Neuron (in vitro differentiated cells): Measurements from ENCODE around the gene LPP.

ENCODE experiments used
- H2AFZ ChIP-seq: one replicate; pipeline ENCODE4 v1.6.1; 2013; ENCODE audit warnings: low read depth, mild to moderate bottlenecking, inconsistent platforms, low read length, moderate library complexity
- H3K27me3 ChIP-seq: one replicate; pipeline ENCODE4 v1.6.1; 2013; ENCODE audit warnings: low read length; ENCODE audit not compliant: insufficient read depth
- H3K36me3 ChIP-seq: one replicate; pipeline ENCODE4 v1.6.1; 2013; ENCODE audit warnings: low read length; ENCODE audit not compliant: insufficient read depth
- H3K4me1 ChIP-seq: one replicate; pipeline ENCODE4 v1.6.1; 2013; ENCODE audit warnings: low read length; ENCODE audit not compliant: insufficient read depth
- H3K4me3 ChIP-seq: 2 replicates; pipeline ENCODE4 v1.5.1; 2013; ENCODE audit warnings: mild to moderate bottlenecking, low read length, moderate library complexity
- H3K9me3 ChIP-seq: one replicate; pipeline ENCODE4 v1.6.1; 2013; ENCODE audit warnings: low read length

The LPP gene

GRCh38 chr3:188656196-188656982 lies 502.4 kb downstream of the LPP start:
- no peak overlapping the region for H2AFZ ChIP-seq
- no peaks in the 10 kb centered on the region for H3K4me1 ChIP-seq
- no peak overlapping the region for H3K4me3 ChIP-seq
- H3K27me3 ChIP-seq, result no peaks in the 10 kb centered on the region
- no peaks in the 10 kb centered on the region for H3K9me3 ChIP-seq
- H3K36me3 ChIP-seq, result no peaks in the 10 kb centered on the region

- Histone ChIP-seq H3K9me3 (no peaks in the 10 kb centered on the region), H2AFZ (no peak overlapping the region), H3K4me3 (no peak overlapping the region), H3K27me3 (no peaks in the 10 kb centered on the region), H3K36me3 (no peaks in the 10 kb centered on the region), H3K4me1 (no peaks in the 10 kb centered on the region)
Measured at GRCh38 chr3:188658606-188659005, 504.6 kb downstream of the LPP start.

- H3K9me3 ChIP-seq, result no peaks in the 10 kb centered on the region
- H3K4me3 ChIP-seq, result no peak overlapping the region
- H3K27me3 ChIP-seq, result no peaks in the 10 kb centered on the region
- no peaks in the 10 kb centered on the region for H3K4me1 ChIP-seq
- H2AFZ ChIP-seq, result no peak overlapping the region
- no peaks in the 10 kb centered on the region for H3K36me3 ChIP-seq
Measured at GRCh38 chr3:188659449-188660090, 505.6 kb downstream of the LPP start.

- Histone ChIP-seq H3K27me3 (no peaks in the 10 kb centered on the region), H3K4me1 (no peaks in the 10 kb centered on the region), H3K36me3 (no peaks in the 10 kb centered on the region), H2AFZ (no peak overlapping the region), H3K9me3 (no peaks in the 10 kb centered on the region), H3K4me3 (no peak overlapping the region)
Measured at GRCh38 chr3:188660415-188660814, 506.5 kb downstream of the LPP start.

- Histone ChIP-seq H3K4me1 (no peaks in the 10 kb centered on the region), H3K4me3 (no peak overlapping the region), H2AFZ (no peak overlapping the region), H3K9me3 (no peaks in the 10 kb centered on the region), H3K27me3 (no peaks in the 10 kb centered on the region), H3K36me3 (no peaks in the 10 kb centered on the region)
Measured at GRCh38 chr3:188661806-188662205, 507.8 kb downstream of the LPP start.

- Histone ChIP-seq H3K36me3 (no peaks in the 10 kb centered on the region), H3K4me3 (no peak overlapping the region), H3K4me1 (no peaks in the 10 kb centered on the region), H3K9me3 (no peaks in the 10 kb centered on the region), H3K27me3 (no peaks in the 10 kb centered on the region), H2AFZ (no peak overlapping the region)
Measured at GRCh38 chr3:188662214-188662613, 508.3 kb downstream of the LPP start.

- Histone ChIP-seq H3K36me3 (no peaks in the 10 kb centered on the region), H3K4me1 (no peaks in the 10 kb centered on the region), H3K9me3 (no peaks in the 10 kb centered on the region), H3K27me3 (no peaks in the 10 kb centered on the region), H3K4me3 (no peak overlapping the region), H2AFZ (no peak overlapping the region)
Measured at GRCh38 chr3:188662795-188663194, 508.8 kb downstream of the LPP start.

GRCh38 chr3:188663839-188664238 lies 509.9 kb downstream of the LPP start:
- Histone ChIP-seq H3K4me1 (no peaks in the 10 kb centered on the region), H3K4me3 (no peak overlapping the region), H3K9me3 (no peaks in the 10 kb centered on the region), H3K36me3 (no peaks in the 10 kb centered on the region), H3K27me3 (no peaks in the 10 kb centered on the region), H2AFZ (no peak overlapping the region)

GRCh38 chr3:188664795-188665194 lies 510.8 kb downstream of the LPP start:
- no peaks in the 10 kb centered on the region for H3K36me3 ChIP-seq
- no peaks in the 10 kb centered on the region for H3K9me3 ChIP-seq
- no peaks in the 10 kb centered on the region for H3K4me1 ChIP-seq
- no peak overlapping the region for H2AFZ ChIP-seq
- H3K4me3 ChIP-seq, result no peak overlapping the region
- H3K27me3 ChIP-seq, result no peaks in the 10 kb centered on the region

GRCh38 chr3:188667926-188668325 lies 514.0 kb downstream of the LPP start:
- no peak overlapping the region for H2AFZ ChIP-seq
- H3K4me1 ChIP-seq, result no peaks in the 10 kb centered on the region
- H3K27me3 ChIP-seq, result no peaks in the 10 kb centered on the region
- H3K4me3 ChIP-seq, result no peak overlapping the region
- H3K36me3 ChIP-seq, result no peaks in the 10 kb centered on the region
- H3K9me3 ChIP-seq, result no peaks in the 10 kb centered on the region

GRCh38 chr3:188670446-188670845 lies 516.5 kb downstream of the LPP start:
- H3K9me3 ChIP-seq, result no peaks in the 10 kb centered on the region
- no peaks in the 10 kb centered on the region for H3K27me3 ChIP-seq
- H2AFZ ChIP-seq, result no peak overlapping the region
- H3K4me3 ChIP-seq, result no peak overlapping the region
- H3K36me3 ChIP-seq, result no peaks in the 10 kb centered on the region
- H3K4me1 ChIP-seq, result peaks cover 6% of the 10 kb centered on the region

- H3K4me3 ChIP-seq, result no peak overlapping the region
- H3K9me3 ChIP-seq, result no peaks in the 10 kb centered on the region
- H3K27me3 ChIP-seq, result no peaks in the 10 kb centered on the region
- H2AFZ ChIP-seq, result no peak overlapping the region
- no peaks in the 10 kb centered on the region for H3K36me3 ChIP-seq
- H3K4me1 ChIP-seq, result peaks cover 6% of the 10 kb centered on the region
Measured at GRCh38 chr3:188671971-188672370, 518.0 kb downstream of the LPP start.

- H3K27me3 ChIP-seq, result no peaks in the 10 kb centered on the region
- H3K9me3 ChIP-seq, result no peaks in the 10 kb centered on the region
- no peak overlapping the region for H2AFZ ChIP-seq
Measured at GRCh38 chr3:188672840-188673239, 518.9 kb downstream of the LPP start.

More at GRCh38 chr3:188672840-188673239, 518.9 kb downstream of the LPP start:
- H3K36me3 ChIP-seq, result no peaks in the 10 kb centered on the region
- H3K4me3 ChIP-seq, result no peak overlapping the region
- peaks cover 6% of the 10 kb centered on the region for H3K4me1 ChIP-seq
